GM12878 (cell line): ENCODE measurements around the gene FOXP4. TPM values are rescaled to one million over a fixed set of nuclear protein-coding genes. Genes with fewer than 3 reads are reported as not detected.

Source experiments
- ATAC-seq: fragments of 200-7000 bp; cut with Tn5 transposase; 3 replicates; pipeline ENCODE4 v1.9.1; 2020; ENCODE audit warnings: mild to moderate bottlenecking, moderate library complexity
- BruUV-seq: library from RNA; stranded (reverse); fragments of 400-500 nt; replicated peaks from 2 replicates; lab custom pipeline; 2021; lab: Mats Ljungman, UMichigan
- CTCF ChIA-PET: fragments of 300-600 bp; sonication (Branson Sonifier 250); formaldehyde crosslinking; extraction: SDS; loops from one replicate; lab custom pipeline; 2021; ENCODE audit warnings: inconsistent platforms; lab: Yijun Ruan, JAX
- POLR2A ChIA-PET: fragments of 350-600 bp; formaldehyde crosslinking; extraction: SDS; loops from one replicate; lab custom pipeline; 2021; ENCODE audit warnings: inconsistent platforms; lab: Charles Lee
- RAD21 ChIA-PET: fragments of 300-600 bp; sonication (Branson Sonifier 250); formaldehyde crosslinking; loops from one replicate; lab custom pipeline; 2023; ENCODE audit warnings: antibody characterized with exemption; ENCODE audit not compliant: unreplicated experiment; lab: Charles Lee
- SMC1A ChIA-PET: fragments of 300-600 bp; sonication (Branson Sonifier 250); formaldehyde crosslinking; loops from one replicate; lab custom pipeline; 2023; ENCODE audit not compliant: unreplicated experiment, uncharacterized antibody; lab: Charles Lee
- DNase-seq: peaks from one replicate; pipeline ENCODE4 v3.0.0-alpha.2; 2011; ENCODE audit warnings: low read depth, low spot score
- FAIRE-seq: peaks from 3 replicates; lab custom pipeline; 2011; peaks lifted over from hg19 to GRCh38; lab: Jason Lieb, UNC
- H2AFZ ChIP-seq: 2 replicates; pipeline ENCODE4 v1.6.0; 2011; ENCODE audit warnings: low read depth, low read length, control low read depth; ENCODE audit not compliant: control insufficient read depth
- H3K27ac ChIP-seq: 2 replicates; pipeline ENCODE4 v1.5.1; 2011; ENCODE audit warnings: control low read depth; ENCODE audit not compliant: control insufficient read depth, insufficient read depth
- H3K27me3 ChIP-seq, 2 experiments: replicated peaks in 1 of 2; 2 replicates each; pipeline versions ENCODE4 v1.6.0 to v1.6.1; 2011; ENCODE audit warnings: low read length in 1 of 2; ENCODE audit not compliant: control insufficient read depth in 2 of 2, insufficient read depth in 2 of 2
- H3K36me3 ChIP-seq, 2 experiments: 2 replicates each; pipeline ENCODE4 v1.5.1; 2011; ENCODE audit warnings: low read length in 1 of 2; ENCODE audit not compliant: control insufficient read depth in 2 of 2, insufficient read depth in 2 of 2
- H3K4me1 ChIP-seq: 2 replicates; pipeline ENCODE4 v1.6.1; 2011; ENCODE audit warnings: mild to moderate bottlenecking, low read length, moderate library complexity, mixed read lengths; ENCODE audit not compliant: control insufficient read depth, insufficient read depth
- H3K4me2 ChIP-seq: 2 replicates; pipeline ENCODE4 v1.6.0; 2011; ENCODE audit warnings: control low read depth; ENCODE audit not compliant: control insufficient read depth, insufficient read depth
- H3K4me3 ChIP-seq: fragments of 200-600 bp; sonication (generic); 2 replicates; pipeline ENCODE4 v1.5.1; 2016
- H3K79me2 ChIP-seq: 2 replicates; pipeline ENCODE4 v1.6.0; 2011; ENCODE audit warnings: low read length; ENCODE audit not compliant: control insufficient read depth, insufficient read depth
- H3K9ac ChIP-seq: 2 replicates; pipeline ENCODE4 v1.8.0; 2011; ENCODE audit warnings: low read length, control low read depth, mixed read lengths; ENCODE audit not compliant: control insufficient read depth, insufficient read depth
- H3K9me3 ChIP-seq: replicated peaks from 3 replicates; pipeline ENCODE4 v1.5.1; 2011; ENCODE audit warnings: mild to moderate bottlenecking, low read length; ENCODE audit not compliant: control insufficient read depth, insufficient read depth
- H4K20me1 ChIP-seq: 2 replicates; pipeline ENCODE4 v1.6.0; 2011; ENCODE audit not compliant: control insufficient read depth, insufficient read depth
- BCL3 ChIP-seq: IDR thresholded peaks from 2 replicates; pipeline ENCODE4 v1.6.1; 2011; ENCODE audit warnings: borderline replicate concordance, low read depth, mild to moderate bottlenecking, moderate library complexity, low read length; ENCODE audit not compliant: insufficient read depth, poor library complexity, severe bottlenecking
- BCLAF1 ChIP-seq: fragments of 450-650 bp; IDR thresholded peaks from 2 replicates; pipeline ENCODE4 v1.6.1; 2017; ENCODE audit warnings: antibody characterized with exemption, mild to moderate bottlenecking, moderate library complexity
- CHD2 ChIP-seq: IDR thresholded peaks from 2 replicates; pipeline ENCODE4 v1.6.1; 2011; ENCODE audit warnings: low read depth, low read length, improper control_type of control experiment, borderline replicate concordance
- ETV6 ChIP-seq, 2 experiments: fragments of 450-650 bp in 1 of 2; IDR thresholded peaks in 1 of 2; conservative IDR thresholded peaks in 1 of 2; 2 replicates each; pipeline ENCODE4 v1.6.1; 2014; ENCODE audit warnings: antibody characterized with exemption in 1 of 2, borderline replicate concordance in 1 of 2, low read depth in 1 of 2, mild to moderate bottlenecking in 1 of 2, moderate library complexity in 1 of 2
- MYC ChIP-seq: IDR thresholded peaks from 2 replicates; pipeline ENCODE4 v1.6.1; 2011; ENCODE audit warnings: mild to moderate bottlenecking, low read length, moderate library complexity, inconsistent platforms; ENCODE audit not compliant: insufficient read depth, insufficient replicate concordance, insufficient read length, severe bottlenecking
- NR2C1 ChIP-seq: fragments of 450-650 bp; IDR thresholded peaks from 2 replicates; pipeline ENCODE4 v1.6.1; 2017; ENCODE audit warnings: antibody characterized with exemption, mild to moderate bottlenecking, moderate library complexity
- NR2C2 ChIP-seq: IDR thresholded peaks from 2 replicates; pipeline ENCODE4 v1.6.1; 2011; ENCODE audit warnings: borderline replicate concordance, low read depth; ENCODE audit not compliant: control insufficient read depth, insufficient read length
- RCOR1 ChIP-seq: conservative IDR thresholded peaks from 2 replicates; pipeline ENCODE4 v1.6.1; 2012; ENCODE audit warnings: low read depth, low read length, improper control_type of control experiment
- SMARCA5 ChIP-seq: fragments of 450-650 bp; IDR thresholded peaks from 2 replicates; pipeline ENCODE4 v1.6.1; 2017; ENCODE audit warnings: mild to moderate bottlenecking
- STAT1 ChIP-seq: fragments of 450-650 bp; conservative IDR thresholded peaks from 2 replicates; pipeline ENCODE4 v1.6.1; 2014; ENCODE audit warnings: antibody characterized with exemption, mild to moderate bottlenecking
- SUZ12 ChIP-seq: fragments of 200-600 bp; sonication (generic); IDR thresholded peaks from one replicate; pipeline ENCODE4 v1.6.1; 2018; ENCODE audit warnings: antibody characterized with exemption, mild to moderate bottlenecking; ENCODE audit not compliant: unreplicated experiment
- YBX1 ChIP-seq: fragments of 450-650 bp; IDR thresholded peaks from 2 replicates; pipeline ENCODE4 v1.6.1; 2016; ENCODE audit warnings: antibody characterized with exemption
- WGBS: methylation state at CpG from one replicate; pipeline ENCODE4 v1.1.6; 2016; ENCODE audit warnings: low lambda C conversion rate; ENCODE audit not compliant: insufficient replicate concordance, insufficient coverage; ENCODE audit errors: missing lambda C conversion rate; 5-methylcytosine and 5-hydroxymethylcytosine counted together
- in situ Hi-C: fragments of 300-500 bp; cut with MboI; formaldehyde crosslinking; loops from 9 replicates; pipeline ENCODE4 v1.14.3; 2018; ENCODE audit warnings: mixed read lengths
- intact Hi-C: fragments of 100-400 bp; cut with micrococcal nuclease; formaldehyde crosslinking; loops from one replicate; pipeline ENCODE4 v1.14.2; 2022; ENCODE audit not compliant: unreplicated experiment
- polyA plus RNA-seq, 11 experiments: library from polyadenylated mRNA; depleted of rRNA in 4 of 11; unstranded in 6 of 11; stranded (reverse) in 5 of 11; fragments of >200 nt; fragmentation: Nextera tagmentation in 4 of 11; fragmentation: Illumina TruSeq in 1 of 11; extraction: Ambion mirVana in 4 of 11; extraction: Trizol in 1 of 11; gene quantifications; 1 replicate in 1 of 11; 2 replicates in 10 of 11; pipeline versions ENCODE4 v1.2.1 to v1.2.3, GENCODE V29; 2011 to 2016; ENCODE audit warnings: inconsistent platforms in 2 of 11, missing spikeins in 2 of 11, low read depth in 1 of 11
- total RNA-seq, 4 experiments: library from RNA; depleted of rRNA in 3 of 4; stranded (reverse); fragments of >200 nt in 3 of 4; fragmentation: Illumina TruSeq in 1 of 4; extraction: Trizol in 1 of 4; gene quantifications; 2 replicates each; pipeline versions ENCODE4 v1.2.1 to v1.2.3, GENCODE V29; 2013 to 2021

The FOXP4 gene
- total and polyA plus RNA-seq, 10 of the 15 experiments (the other 5 are each of a cell fraction or from before 2014, with no cell fraction given): 0.31 to 46.1 (median 2.3) TPM

GRCh38 chr6:41650120-41650519 lies 103.9 kb downstream of the FOXP4 start:
- no peak overlapping the region for H3K9ac ChIP-seq
- intact Hi-C loops (no loop called here), in situ Hi-C loops (no loop called here)
- CTCF ChIA-PET: no interaction called here
- H3K27me3 ChIP-seq: no peaks in the 10 kb centered on the region; a peak in 3 of 4 replicates
- no peak overlapping the region for H3K4me2 ChIP-seq
- POLR2A ChIA-PET: interaction anchor here (0.7 kb wide), 1 partner anchor 123 kb away, joined by 3 read pairs; no protein-coding TSS in a partner anchor
- RAD21 ChIA-PET: no interaction called here
- H3K4me3 ChIP-seq: no peak overlapping the region
- SMC1A ChIA-PET: no interaction called here
- BruUV-seq: no TSS peak
- DNase-seq (no peak), ATAC-seq (no peak), FAIRE-seq (no peak)
- no peak overlapping the region for H2AFZ ChIP-seq
- H3K79me2 ChIP-seq: no peaks in the 10 kb centered on the region
- WGBS: 43% methylated on average over 1 of the region's 2 CpGs
- no peaks in the 10 kb centered on the region for H3K36me3 ChIP-seq
- H3K27ac ChIP-seq: no peak overlapping the region
- no peaks in the 10 kb centered on the region for H3K4me1 ChIP-seq
- no peaks in the 10 kb centered on the region for H4K20me1 ChIP-seq
- no peak for TF ChIP-seq SMARCA5
- H3K9me3 ChIP-seq: no peaks in the 10 kb centered on the region

GRCh38 chr6:41651246-41651961 lies 105.2 kb downstream of the FOXP4 start:
- no peak overlapping the region for H3K27ac ChIP-seq
- ChIA-PET POLR2A (no interaction called here), RAD21 (no interaction called here), SMC1A (no interaction called here), CTCF (interaction anchor here (1.1 kb wide), 1 partner anchor 230 kb away, joined by 3 read pairs; no protein-coding TSS in a partner anchor)
- H4K20me1 ChIP-seq: no peaks in the 10 kb centered on the region
- no peak for DNase-seq
- no peaks in the 10 kb centered on the region for H3K36me3 ChIP-seq
- no TSS peak for BruUV-seq
- H3K9me3 ChIP-seq: no peaks in the 10 kb centered on the region
- no peak overlapping the region for H3K4me2 ChIP-seq
- H3K79me2 ChIP-seq: no peaks in the 10 kb centered on the region
- H3K9ac ChIP-seq: no peak overlapping the region
- in situ Hi-C loops (no loop called here), intact Hi-C loops (no loop called here)
- H2AFZ ChIP-seq: no peak overlapping the region
- H3K4me3 ChIP-seq: no peak overlapping the region
- WGBS: 29% methylated on average over 11 of the region's 11 CpGs
- FAIRE-seq: no peak
- ATAC-seq: no peak
- no peaks in the 10 kb centered on the region for H3K4me1 ChIP-seq
- no peaks in the 10 kb centered on the region; a peak in 3 of 4 replicates for H3K27me3 ChIP-seq
- TF ChIP-seq YBX1 (no peak), STAT1 (no peak), CHD2 (no peak), ETV6 (conservative IDR thresholded peaks at IDR 0.05 in 1 of 2, IDR thresholded peaks at IDR 0.05 in 1 of 2; ENCODE audit: borderline replicate concordance in 1 of 2, low read depth in 1 of 2) (no peak), SUZ12 (no peak), BCL3 (no peak), MYC (no peak), NR2C1 (no peak), NR2C2 (no peak), BCLAF1 (no peak), RCOR1 (no peak)
